Brain pericyte (primary cell): ENCODE measurements around the gene ATP1A1.

Experiments used
- DNase-seq: peaks from one replicate; pipeline ENCODE4 v3.0.0-alpha.2; 2012; ENCODE audit warnings: low read depth, low spot score

ATP1A1 gene

DNA sequence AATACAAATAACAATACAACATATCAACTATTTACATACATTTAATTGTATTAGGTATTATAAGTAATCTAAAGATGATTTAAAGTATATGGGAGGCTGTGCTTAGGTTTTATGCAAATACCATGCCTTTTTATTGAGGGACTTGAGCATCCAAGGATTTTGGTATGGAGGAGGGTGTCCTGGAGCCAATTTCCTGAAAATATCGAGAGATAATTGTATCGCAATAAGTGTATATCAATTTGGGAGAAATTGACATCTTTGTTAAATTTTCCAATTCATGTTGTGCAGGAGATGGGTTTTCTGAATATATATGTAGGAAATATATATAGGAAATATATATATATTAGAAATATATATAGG, 63.5 kb downstream of the ATP1A1 start:
- DNase-seq, result no peak

DNA sequence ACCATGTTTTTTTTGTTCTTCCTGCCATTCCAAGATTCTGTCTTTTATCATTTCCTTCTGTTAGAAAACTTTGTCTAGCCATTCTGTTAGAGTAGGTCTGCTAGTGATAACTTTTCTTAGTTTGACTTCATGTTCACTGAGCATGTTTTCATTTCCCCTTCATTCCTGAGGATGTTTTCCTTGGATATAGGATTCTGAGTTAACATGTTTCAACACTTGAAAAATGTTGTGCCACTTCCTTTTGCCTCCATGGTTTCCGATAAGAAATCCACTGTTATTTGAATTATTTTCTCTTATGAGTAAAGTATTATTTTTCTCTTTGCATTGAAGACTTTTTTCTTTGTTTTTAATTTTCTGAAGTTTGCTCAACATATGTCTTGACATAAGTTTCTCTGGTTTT, 66.7 kb downstream of the ATP1A1 start:
- DNase-seq, result no peak

DNA sequence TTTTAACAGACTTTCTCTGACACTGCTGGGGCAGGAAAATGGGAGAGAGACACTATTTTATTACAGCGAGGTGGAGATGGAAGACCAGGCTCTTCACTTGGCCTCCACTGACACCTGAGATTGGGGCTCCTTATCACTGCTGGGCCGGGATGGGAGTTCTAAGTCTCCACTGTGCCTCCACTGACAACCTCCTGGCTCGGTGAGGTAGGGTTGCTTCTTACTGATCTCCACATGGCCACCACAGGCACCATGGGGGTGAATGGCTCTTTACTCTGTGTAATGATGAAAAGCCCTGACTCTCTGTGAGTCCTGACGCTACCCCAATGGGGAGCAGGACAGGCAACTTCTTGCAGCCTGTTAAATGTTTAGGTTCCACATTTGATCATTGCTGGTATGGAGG, 67.7 kb downstream of the ATP1A1 start:
- no peak for DNase-seq

DNA sequence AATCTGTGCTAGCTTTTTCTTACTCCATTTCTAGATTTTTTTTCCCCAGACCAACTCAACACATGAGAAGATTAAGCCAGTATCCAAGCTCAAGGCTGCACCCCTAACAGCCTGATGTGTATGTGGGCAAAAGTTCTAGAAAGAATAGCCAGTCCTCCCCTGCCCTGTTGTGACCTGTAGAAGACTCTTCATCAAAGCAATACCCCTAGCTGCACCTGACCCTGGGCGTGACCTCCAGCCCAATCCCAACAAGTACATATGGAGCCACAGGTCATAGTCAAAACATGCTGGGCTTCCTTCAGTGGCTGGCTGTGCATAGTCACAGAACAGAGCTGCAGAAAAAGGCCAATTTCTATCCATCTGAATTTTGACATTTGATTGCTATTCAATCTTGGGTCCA, 72.5 kb downstream of the ATP1A1 start:
- no peak for DNase-seq

DNA sequence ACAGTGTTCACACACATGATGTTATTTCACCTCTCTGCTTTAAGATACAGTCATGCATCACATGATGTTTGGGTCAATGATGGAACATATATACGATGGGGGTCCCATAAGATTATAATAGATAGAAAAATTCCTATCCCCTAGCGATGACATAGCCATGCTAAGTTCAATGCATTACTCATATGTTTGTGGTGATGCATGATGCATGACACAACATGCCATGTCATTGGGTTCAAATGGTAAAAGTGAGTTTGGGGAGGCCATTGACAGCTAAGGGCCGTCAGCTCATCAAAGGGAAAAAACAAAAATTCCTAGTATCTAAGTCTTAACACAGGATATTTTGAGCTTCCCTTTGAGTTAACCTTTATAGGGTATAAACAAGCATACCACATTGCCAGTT, 73.6 kb downstream of the ATP1A1 start:
- DNase-seq, result no peak

DNA sequence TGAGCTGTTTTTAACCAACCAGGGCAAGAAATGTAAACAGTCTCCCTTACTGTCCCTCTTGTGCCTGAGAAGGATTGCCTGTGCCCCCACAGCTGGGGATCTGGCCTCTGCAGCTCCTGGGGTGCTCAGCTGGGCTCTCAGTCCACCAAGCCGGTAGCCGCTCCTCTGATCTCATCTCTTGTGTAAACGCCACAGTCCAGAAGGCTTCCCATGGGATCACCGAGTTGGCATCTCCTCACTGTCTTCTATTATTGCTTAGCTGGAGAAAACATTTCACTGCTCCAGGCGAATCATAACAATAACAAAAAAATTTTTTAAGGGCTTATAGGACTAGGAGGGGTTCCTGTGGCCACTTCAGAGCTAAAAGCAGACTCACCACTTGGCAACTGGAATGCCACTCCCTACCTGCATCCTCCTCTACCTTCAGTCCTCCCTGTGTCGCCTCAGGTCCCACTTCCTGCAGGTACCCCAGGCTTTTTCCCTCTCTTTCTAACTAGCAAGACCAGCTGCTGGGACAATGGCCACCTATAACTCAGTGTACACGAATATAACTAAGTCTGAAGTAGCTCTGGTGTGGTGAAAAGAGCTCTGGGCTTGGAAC, 75.8 kb downstream of the ATP1A1 start:
- peak; percentile 85 for DNase-seq

DNA sequence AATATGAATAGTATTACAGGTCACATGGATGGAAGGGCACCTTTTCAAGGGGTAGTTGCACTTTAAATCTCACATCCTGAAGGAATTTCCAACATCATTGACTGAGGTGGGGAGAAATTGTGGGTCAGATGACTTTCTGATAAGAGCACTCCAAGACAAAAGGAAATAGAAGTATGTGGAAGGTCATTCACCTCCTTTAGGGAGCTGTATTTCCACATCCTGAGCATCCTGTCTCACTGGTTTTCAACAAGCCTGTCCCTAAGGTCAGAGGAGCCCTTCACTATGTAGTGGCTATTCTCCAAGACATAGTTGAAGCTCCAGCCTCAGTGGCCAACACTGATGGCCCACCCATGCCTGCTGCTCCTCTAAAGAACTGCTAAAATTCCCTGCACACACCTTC, 76.5 kb downstream of the ATP1A1 start:
- no peak for DNase-seq

DNA sequence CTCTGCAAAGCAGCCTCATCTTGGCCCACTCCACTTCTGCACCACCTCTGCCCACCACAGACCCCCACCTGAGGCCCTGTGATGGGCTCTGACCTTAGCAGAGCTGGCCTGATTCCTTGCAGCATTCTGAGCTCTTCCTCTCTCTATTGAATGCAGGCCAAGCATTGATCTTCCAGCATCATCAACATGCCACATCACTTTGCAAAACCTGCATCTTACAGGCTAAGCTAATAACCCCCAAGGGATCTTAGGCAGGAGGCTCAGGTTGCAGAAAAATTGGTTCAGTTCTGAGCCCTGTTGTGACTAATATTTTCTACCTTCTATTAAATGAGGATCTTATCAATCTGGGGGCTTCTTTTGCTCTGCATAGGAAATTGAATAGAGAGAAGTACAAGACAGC, 78.7 kb downstream of the ATP1A1 start:
- DNase-seq, result no peak

DNA sequence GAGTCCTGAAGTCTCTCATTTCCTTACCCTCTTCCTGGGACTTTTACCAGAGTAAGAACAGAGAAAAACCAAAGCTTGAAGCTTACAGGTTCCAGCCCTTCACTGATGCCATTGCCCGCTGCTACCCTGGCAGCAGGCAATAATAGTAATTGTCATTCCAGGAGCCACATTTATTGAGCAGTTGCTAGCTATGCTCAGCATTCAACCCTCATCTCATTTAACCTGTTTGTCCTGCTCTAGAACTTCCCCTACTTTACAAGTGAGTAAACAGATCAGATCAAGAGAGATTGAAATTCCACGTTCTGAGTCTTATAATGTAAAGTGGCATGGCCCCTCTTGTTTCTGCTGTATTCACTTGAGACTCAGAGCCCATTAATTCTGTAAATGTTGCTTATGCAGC, 80.4 kb downstream of the ATP1A1 start:
- DNase-seq, result no peak

DNA sequence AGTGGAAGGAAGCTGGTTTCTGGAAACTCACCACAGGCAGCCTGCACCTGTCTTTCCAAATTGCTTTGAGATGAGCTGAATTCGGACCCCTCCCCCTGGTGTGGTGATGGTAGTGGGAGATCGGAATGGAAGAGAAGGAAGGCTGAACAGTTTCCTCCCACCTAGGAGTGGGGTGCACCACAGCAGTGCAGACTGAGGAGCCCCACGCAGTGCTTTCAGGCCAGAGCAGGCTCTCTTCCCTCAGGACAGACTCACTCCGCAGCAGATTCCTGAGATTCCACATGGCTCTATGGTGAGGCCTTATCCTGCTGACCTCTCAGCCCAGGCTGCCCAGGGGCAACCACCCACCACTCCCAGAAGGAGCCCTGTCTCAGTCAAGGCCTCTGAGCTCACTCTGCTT, 80.9 kb downstream of the ATP1A1 start:
- DNase-seq, result no peak
